ENCODE results near the gene GAL3ST2. TPM values are rescaled to one million over a fixed set of nuclear protein-coding genes. Genes with fewer than 3 reads are reported as not detected.

The GAL3ST2 gene
- total RNA-seq, 1 donor from 2014 or later: 0.42 TPM

GRCh38 chr2:241808051-241808720 lies 31.6 kb downstream of the GAL3ST2 start:
- TF ChIP-seq CTCF (IDR thresholded peaks at IDR 0.05; ENCODE audit: partially characterized antibody, unreplicated experiment): no peak
- Mint-ChIP-seq H3K4me1 (ENCODE audit: low read depth, unreplicated experiment) (peaks cover 4% of the 10 kb centered on the region), H3K9me3 (ENCODE audit: unreplicated experiment) (peaks cover 6% of the 10 kb centered on the region), H3K27me3 (ENCODE audit: unreplicated experiment) (peaks cover 6% of the 10 kb centered on the region), H3K4me3 (ENCODE audit: unreplicated experiment) (no peak overlapping the region), H3K36me3 (ENCODE audit: unreplicated experiment) (no peaks in the 10 kb centered on the region), H3K27ac (ENCODE audit: unreplicated experiment) (peak overlapping the region; percentile 43)
- no peak for DNase-seq

- no peak for TF ChIP-seq CTCF (IDR thresholded peaks at IDR 0.05; ENCODE audit: partially characterized antibody, unreplicated experiment)
- H3K27ac Mint-ChIP-seq (ENCODE audit: unreplicated experiment): peak within 1 kb of the TSS; percentile 43
- H3K4me1 Mint-ChIP-seq (ENCODE audit: low read depth, unreplicated experiment): peaks cover 4% of the 10 kb centered on the region
- H3K36me3 Mint-ChIP-seq (ENCODE audit: unreplicated experiment): no peaks in the 10 kb centered on the region
- H3K27me3 Mint-ChIP-seq (ENCODE audit: unreplicated experiment): peaks cover 5% of the 10 kb centered on the region
- peaks cover 6% of the 10 kb centered on the region for H3K9me3 Mint-ChIP-seq (ENCODE audit: unreplicated experiment)
- no peak for DNase-seq
- no peak within 1 kb of the TSS for H3K4me3 Mint-ChIP-seq (ENCODE audit: unreplicated experiment)
Measured at GRCh38 chr2:241808721-241809382, 32.2 kb downstream of the GAL3ST2 start, which contains the start of gene NEU4. Gene NEU4, plus strand, starts transcription at chr2:241809193. Its CDS starts 5,292 bp downstream, at chr2:241814485.

- Mint-ChIP-seq H3K36me3 (ENCODE audit: unreplicated experiment) (no peaks in the 10 kb centered on the region), H3K27ac (ENCODE audit: unreplicated experiment) (no peak overlapping the region), H3K9me3 (ENCODE audit: unreplicated experiment) (peaks cover 6% of the 10 kb centered on the region), H3K27me3 (ENCODE audit: unreplicated experiment) (peaks cover 5% of the 10 kb centered on the region), H3K4me1 (ENCODE audit: low read depth, unreplicated experiment) (peaks cover 4% of the 10 kb centered on the region), H3K4me3 (ENCODE audit: unreplicated experiment) (no peak overlapping the region)
- DNase-seq: no peak
- TF ChIP-seq CTCF (IDR thresholded peaks at IDR 0.05; ENCODE audit: partially characterized antibody, unreplicated experiment): no peak
Measured at GRCh38 chr2:241809383-241810306, 33.0 kb downstream of the GAL3ST2 start.

- Mint-ChIP-seq H3K36me3 (ENCODE audit: unreplicated experiment) (no peaks in the 10 kb centered on the region), H3K27me3 (ENCODE audit: unreplicated experiment) (peaks cover 8% of the 10 kb centered on the region), H3K27ac (ENCODE audit: unreplicated experiment) (no peak overlapping the region), H3K4me3 (ENCODE audit: unreplicated experiment) (no peak overlapping the region), H3K9me3 (ENCODE audit: unreplicated experiment) (peaks cover 6% of the 10 kb centered on the region), H3K4me1 (ENCODE audit: low read depth, unreplicated experiment) (peaks cover 4% of the 10 kb centered on the region)
- DNase-seq: peak; percentile 24
- TF ChIP-seq CTCF (IDR thresholded peaks at IDR 0.05; ENCODE audit: partially characterized antibody, unreplicated experiment): no peak
Measured at GRCh38 chr2:241810307-241811200, 33.9 kb downstream of the GAL3ST2 start.
